Suprapubic skin (tissue), 4 donors: ENCODE results near the gene FBRSL1. TPM values are rescaled to one million over a fixed set of nuclear protein-coding genes. Genes with fewer than 3 reads are reported as not detected.
A peak's percentile ranks its signal among the peaks of the same experiment; 100 is the strongest.

Experiments
- DNase-seq, 2 donors: peaks; one replicate each; pipeline ENCODE4 v3.0.0-alpha.2; 2019; ENCODE audit warnings: low spot score in 2 of 2
- H3K27ac ChIP-seq: fragments of 200-600 bp; sonication (generic); one replicate; pipeline ENCODE4 v1.5.1; 2019
- H3K27me3 ChIP-seq: fragments of 200-600 bp; sonication (generic); one replicate; pipeline ENCODE4 v1.5.1; 2019
- H3K36me3 ChIP-seq: fragments of 200-600 bp; sonication (generic); one replicate; pipeline ENCODE4 v1.5.1; 2019
- H3K4me1 ChIP-seq: fragments of 200-600 bp; sonication (generic); one replicate; pipeline ENCODE4 v1.5.1; 2019
- H3K4me3 ChIP-seq: fragments of 200-600 bp; sonication (generic); one replicate; pipeline ENCODE4 v1.5.1; 2019; ENCODE audit warnings: mild to moderate bottlenecking
- H3K9me3 ChIP-seq: fragments of 200-600 bp; sonication (generic); one replicate; pipeline ENCODE4 v1.5.1; 2019
- CTCF ChIP-seq, 2 donors: fragments of 200-600 bp in 1 of 2; fragments of 450-650 bp in 1 of 2; sonication (generic) in 1 of 2; IDR thresholded peaks; one replicate each; pipeline ENCODE4 v1.5.1; 2016 to 2019; ENCODE audit warnings: antibody characterized with exemption in 2 of 2, mild to moderate bottlenecking in 1 of 2, moderate library complexity in 1 of 2
- EP300 ChIP-seq: sonication (generic); formaldehyde crosslinking; IDR thresholded peaks from one replicate; pipeline ENCODE4 v1.6.1; 2017; ENCODE audit warnings: antibody characterized with exemption
- POLR2A ChIP-seq, 2 donors: fragments of 450-650 bp; IDR thresholded peaks; one replicate each; pipeline ENCODE4 v1.6.1; 2017; ENCODE audit warnings: antibody characterized with exemption in 2 of 2, mild to moderate bottlenecking in 2 of 2, moderate library complexity in 2 of 2
- POLR2AphosphoS5 ChIP-seq, 3 donors: sonication (generic); formaldehyde crosslinking; IDR thresholded peaks; one replicate each; pipeline ENCODE4 v1.6.1; 2017; ENCODE audit warnings: antibody characterized with exemption in 3 of 3
- WGBS: methylation state at CpG from one replicate; pipeline ENCODE4 v1.1.5; 2018; 5-methylcytosine and 5-hydroxymethylcytosine counted together
- total RNA-seq, 4 donors: library from RNA; depleted of rRNA; stranded (reverse); fragments of >200 nt; gene quantifications; one replicate each; pipeline ENCODE4 v1.1.0, GENCODE V29; 2016

Gene FBRSL1
- total RNA-seq, 4 donors from 2014 or later = 26.0 to 33.7 (median 27.2) TPM

- no peaks in the 10 kb centered on the region for H3K36me3 ChIP-seq
- peaks cover 13% of the 10 kb centered on the region for H3K27me3 ChIP-seq
- H3K4me1 ChIP-seq = peaks cover 16% of the 10 kb centered on the region
- H3K27ac ChIP-seq = peak overlapping the region; percentile 73
- 35% methylated on average over 27 of the region's 37 CpGs for WGBS
- H3K9me3 ChIP-seq = no peaks in the 10 kb centered on the region
- TF ChIP-seq CTCF (IDR thresholded peaks at IDR 0.05) = no peak
- no peak for TF ChIP-seq POLR2A (IDR thresholded peaks at IDR 0.05)
- no peak for TF ChIP-seq EP300
- TF ChIP-seq POLR2AphosphoS5 (IDR thresholded peaks at IDR 0.05) = no peak
- H3K4me3 ChIP-seq = peak overlapping the region; percentile 36
- DNase-seq = no peak
Measured at GRCh38 chr12:132444957-132445883, 44.7 kb upstream of the FBRSL1 start.

- 17% methylated on average over 36 of the region's 39 CpGs for WGBS
- Histone ChIP-seq H3K9me3 (no peaks in the 10 kb centered on the region), H3K36me3 (no peaks in the 10 kb centered on the region), H3K27me3 (peaks cover 22% of the 10 kb centered on the region), H3K27ac (peak overlapping the region; percentile 73), H3K4me1 (peaks cover 19% of the 10 kb centered on the region), H3K4me3 (peak overlapping the region; percentile 36)
- no peak for DNase-seq
- TF ChIP-seq POLR2AphosphoS5 (IDR thresholded peaks at IDR 0.05) = no peak
- no peak for TF ChIP-seq POLR2A (IDR thresholded peaks at IDR 0.05)
- no peak for TF ChIP-seq EP300
- no peak for TF ChIP-seq CTCF (IDR thresholded peaks at IDR 0.05)
Measured at GRCh38 chr12:132445884-132446632, 43.9 kb upstream of the FBRSL1 start.

GRCh38 chr12:132446633-132447326, 43.2 kb upstream of the FBRSL1 start:
- TF ChIP-seq POLR2AphosphoS5 (IDR thresholded peaks at IDR 0.05) = no peak
- TF ChIP-seq EP300 = no peak
- TF ChIP-seq POLR2A (IDR thresholded peaks at IDR 0.05) = no peak
- no peak for TF ChIP-seq CTCF (IDR thresholded peaks at IDR 0.05)
- H3K27ac ChIP-seq = peak overlapping the region; percentile 73
- H3K27me3 ChIP-seq = peaks cover 27% of the 10 kb centered on the region
- DNase-seq = no peak
- no peaks in the 10 kb centered on the region for H3K36me3 ChIP-seq
- H3K4me3 ChIP-seq = no peak overlapping the region
- 80% methylated on average over 13 of the region's 13 CpGs for WGBS
- H3K4me1 ChIP-seq = peaks cover 20% of the 10 kb centered on the region
- H3K9me3 ChIP-seq = no peaks in the 10 kb centered on the region

GRCh38 chr12:132447327-132447720, 42.6 kb upstream of the FBRSL1 start:
- DNase-seq = no peak
- Histone ChIP-seq H3K27ac (no peak overlapping the region), H3K36me3 (no peaks in the 10 kb centered on the region), H3K4me3 (no peak overlapping the region), H3K9me3 (no peaks in the 10 kb centered on the region), H3K4me1 (peaks cover 20% of the 10 kb centered on the region), H3K27me3 (peaks cover 29% of the 10 kb centered on the region)
- 86% methylated on average over 14 of the region's 14 CpGs for WGBS
- TF ChIP-seq EP300 (no peak), CTCF (IDR thresholded peaks at IDR 0.05) (no peak), POLR2AphosphoS5 (IDR thresholded peaks at IDR 0.05) (no peak), POLR2A (IDR thresholded peaks at IDR 0.05) (no peak)
